Dendritic cell treated with granulocyte-macrophage colony-stimulating factor and Interleukin-4, amounts not matched to agents 40 ng/mL and 50 ng/mL, for 4 days (primary cell): ENCODE results near the gene FBXO30.

Source experiments
- H3K27ac Mint-ChIP-seq: one replicate; pipeline ENCODE4 v1.8.0; 2022; ENCODE audit warnings: mild to moderate bottlenecking, mixed read lengths
- H3K27me3 Mint-ChIP-seq: one replicate; pipeline ENCODE4 v1.8.0; 2022; ENCODE audit warnings: mild to moderate bottlenecking, mixed read lengths
- H3K36me3 Mint-ChIP-seq: one replicate; pipeline ENCODE4 v1.8.0; 2022; ENCODE audit warnings: low read depth, mixed read lengths
- H3K4me1 Mint-ChIP-seq: one replicate; pipeline ENCODE4 v1.8.0; 2022; ENCODE audit warnings: low read depth, mixed read lengths
- H3K4me3 Mint-ChIP-seq: one replicate; pipeline ENCODE4 v1.8.0; 2022; ENCODE audit warnings: mild to moderate bottlenecking, moderate library complexity, mixed read lengths
- H3K9me3 Mint-ChIP-seq: one replicate; pipeline ENCODE4 v1.8.0; 2022; ENCODE audit warnings: mixed read lengths
- intact Hi-C: fragments of 100-400 bp; cut with micrococcal nuclease; formaldehyde crosslinking; loops from one replicate; pipeline ENCODE4 v1.15.0; 2022

FBXO30 gene, protein sequence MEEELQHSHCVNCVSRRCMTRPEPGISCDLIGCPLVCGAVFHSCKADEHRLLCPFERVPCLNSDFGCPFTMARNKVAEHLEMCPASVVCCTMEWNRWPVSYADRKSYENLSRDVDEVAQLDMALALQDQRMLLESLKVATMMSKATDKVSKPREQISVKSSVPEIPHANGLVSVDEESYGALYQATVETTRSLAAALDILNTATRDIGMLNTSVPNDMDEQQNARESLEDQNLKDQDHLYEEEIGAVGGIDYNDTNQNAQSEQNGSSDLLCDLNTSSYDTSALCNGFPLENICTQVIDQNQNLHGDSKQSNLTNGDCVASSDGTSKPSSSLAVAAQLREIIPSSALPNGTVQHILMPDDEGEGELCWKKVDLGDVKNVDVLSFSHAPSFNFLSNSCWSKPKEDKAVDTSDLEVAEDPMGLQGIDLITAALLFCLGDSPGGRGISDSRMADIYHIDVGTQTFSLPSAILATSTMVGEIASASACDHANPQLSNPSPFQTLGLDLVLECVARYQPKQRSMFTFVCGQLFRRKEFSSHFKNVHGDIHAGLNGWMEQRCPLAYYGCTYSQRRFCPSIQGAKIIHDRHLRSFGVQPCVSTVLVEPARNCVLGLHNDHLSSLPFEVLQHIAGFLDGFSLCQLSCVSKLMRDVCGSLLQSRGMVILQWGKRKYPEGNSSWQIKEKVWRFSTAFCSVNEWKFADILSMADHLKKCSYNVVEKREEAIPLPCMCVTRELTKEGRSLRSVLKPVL

DNA sequence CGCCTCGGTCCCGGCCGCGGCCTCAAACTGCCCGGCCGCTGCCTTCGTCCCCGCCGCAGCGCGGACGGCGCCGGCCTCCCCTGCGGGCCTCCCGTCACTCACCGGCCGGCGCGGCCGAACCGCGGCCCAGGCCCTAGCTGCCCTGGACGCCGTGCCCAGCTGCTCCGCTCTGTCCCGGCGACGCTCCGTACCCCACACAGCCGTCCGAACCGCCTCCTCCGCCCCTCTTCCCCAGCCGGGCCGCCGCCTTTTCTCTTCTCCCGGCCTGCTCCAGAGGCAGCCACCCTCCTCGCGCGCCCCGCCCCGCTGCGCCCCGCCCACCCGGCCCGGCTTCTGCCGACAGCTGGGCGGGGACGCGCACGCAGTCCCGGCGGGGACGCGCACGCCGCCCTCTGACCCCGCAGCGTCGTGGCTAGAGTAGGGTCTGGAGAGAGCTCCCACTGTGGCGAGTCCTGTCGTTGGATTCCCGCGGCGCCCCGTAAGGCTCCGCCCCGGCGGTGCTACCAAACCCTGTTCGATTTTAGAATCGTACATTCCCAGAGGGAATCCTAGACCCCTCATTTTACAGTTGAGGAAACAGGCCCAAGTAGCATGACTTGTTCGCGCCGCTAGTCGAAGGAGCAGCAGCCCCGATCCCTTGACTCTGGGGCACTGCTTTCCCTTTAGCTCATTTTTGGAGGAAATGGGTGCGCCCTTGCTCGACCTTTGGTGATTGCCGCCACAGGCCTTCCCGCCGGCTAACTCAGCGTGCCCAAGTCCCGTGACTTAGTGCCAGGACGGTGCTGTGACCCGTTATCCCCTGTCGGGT, at the start of gene FBXO30:
TSS of gene FBXO30 (minus strand) at position 295 of the 808 bp plus-strand sequence. CDS start 8,390 bp downstream, outside the sequence.
- intact Hi-C loops, result loop anchor here (1.0 to 5.0 kb wide), 4 partner anchors 53 to 733 kb away; partner anchors contain the start of genes EPM2A and SHPRH
- Mint-ChIP-seq H3K27ac (peak within 1 kb of the TSS; percentile 97), H3K27me3 (no peaks in the 10 kb centered on the region), H3K9me3 (no peaks in the 10 kb centered on the region), H3K36me3 (peaks cover 12% of the 10 kb centered on the region), H3K4me3 (peak within 1 kb of the TSS; percentile 88), H3K4me1 (peaks cover 36% of the 10 kb centered on the region)

DNA sequence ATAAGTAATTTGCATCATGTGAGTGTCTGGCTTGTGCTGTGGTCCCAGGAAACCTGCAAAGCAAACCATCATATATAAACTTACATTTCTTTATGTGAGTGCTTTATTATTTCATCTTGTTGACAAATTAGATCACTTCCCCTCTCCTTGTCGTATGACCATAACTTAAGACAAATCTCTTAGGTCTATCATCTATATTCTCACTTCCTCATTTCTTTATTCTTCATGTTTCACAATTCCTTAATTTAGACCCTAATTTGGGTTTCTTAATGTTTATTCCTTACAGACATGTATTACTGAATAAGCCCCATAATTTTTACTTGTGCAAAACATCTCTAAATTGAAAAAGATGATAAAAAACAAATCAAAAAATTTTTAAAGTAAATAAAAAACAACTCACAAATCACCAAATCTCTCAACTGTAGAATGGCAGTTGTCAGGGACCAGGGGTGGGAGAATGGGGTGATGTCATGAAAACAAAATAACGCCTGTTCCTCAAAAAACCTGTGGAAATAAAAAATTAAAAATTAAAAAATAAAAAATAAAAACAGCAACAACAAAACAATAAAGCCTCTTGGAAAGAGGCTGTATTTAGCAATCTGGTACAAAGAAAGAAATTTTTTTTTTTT, 49.5 kb upstream of the FBXO30 start:
- no peaks in the 10 kb centered on the region for H3K9me3 Mint-ChIP-seq
- H3K36me3 Mint-ChIP-seq, result no peaks in the 10 kb centered on the region
- H3K27me3 Mint-ChIP-seq, result no peaks in the 10 kb centered on the region
- H3K27ac Mint-ChIP-seq, result peak overlapping the region; percentile 31
- intact Hi-C loops, result no loop called here
- H3K4me3 Mint-ChIP-seq, result no peak overlapping the region
- peaks cover 40% of the 10 kb centered on the region for H3K4me1 Mint-ChIP-seq

DNA sequence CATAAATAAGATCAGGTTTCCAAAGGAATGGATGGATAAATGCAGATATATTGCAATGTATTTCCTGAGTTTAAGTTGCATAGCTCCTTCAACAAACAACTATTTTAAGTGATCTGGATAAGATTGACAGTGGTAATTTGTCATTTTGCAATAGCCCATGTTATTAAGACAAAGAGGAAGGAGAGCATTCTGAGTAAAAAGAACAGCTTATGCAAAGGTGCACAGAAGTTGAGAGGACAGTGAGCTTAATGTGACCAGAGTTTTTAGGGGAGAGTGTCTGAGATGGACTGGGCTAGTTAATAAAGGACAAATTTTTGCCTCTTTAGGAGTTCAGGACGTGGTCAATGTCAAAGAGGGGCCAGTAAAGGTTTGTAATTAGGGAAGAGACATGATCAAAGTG, 48.8 kb upstream of the FBXO30 start:
- Mint-ChIP-seq H3K9me3 (no peaks in the 10 kb centered on the region), H3K36me3 (no peaks in the 10 kb centered on the region), H3K27me3 (no peaks in the 10 kb centered on the region), H3K4me1 (peaks cover 40% of the 10 kb centered on the region), H3K27ac (peak overlapping the region; percentile 31), H3K4me3 (no peak overlapping the region)
- intact Hi-C loops, result no loop called here

DNA sequence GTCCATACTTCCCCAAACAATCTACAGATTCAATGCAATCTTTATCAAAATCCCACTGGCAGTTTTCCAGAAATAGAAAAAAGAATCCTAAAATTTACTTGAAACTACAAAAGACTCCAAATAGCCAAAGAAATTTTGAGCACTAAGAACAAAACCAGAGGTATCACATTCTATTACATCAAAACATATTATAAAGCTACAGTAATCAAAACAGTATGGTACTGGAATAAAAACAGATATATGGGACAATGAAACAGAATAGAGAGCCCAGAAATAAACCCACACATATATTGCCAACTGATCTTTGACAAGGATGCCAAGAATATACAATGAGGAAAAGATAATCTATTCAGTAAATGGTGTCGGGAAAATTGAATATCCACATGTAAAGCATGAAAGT, 46.0 kb upstream of the FBXO30 start:
- Mint-ChIP-seq H3K9me3 (no peaks in the 10 kb centered on the region), H3K4me1 (peaks cover 23% of the 10 kb centered on the region), H3K27ac (no peak overlapping the region), H3K4me3 (no peak overlapping the region), H3K27me3 (no peaks in the 10 kb centered on the region), H3K36me3 (no peaks in the 10 kb centered on the region)
- intact Hi-C loops, result no loop called here

DNA sequence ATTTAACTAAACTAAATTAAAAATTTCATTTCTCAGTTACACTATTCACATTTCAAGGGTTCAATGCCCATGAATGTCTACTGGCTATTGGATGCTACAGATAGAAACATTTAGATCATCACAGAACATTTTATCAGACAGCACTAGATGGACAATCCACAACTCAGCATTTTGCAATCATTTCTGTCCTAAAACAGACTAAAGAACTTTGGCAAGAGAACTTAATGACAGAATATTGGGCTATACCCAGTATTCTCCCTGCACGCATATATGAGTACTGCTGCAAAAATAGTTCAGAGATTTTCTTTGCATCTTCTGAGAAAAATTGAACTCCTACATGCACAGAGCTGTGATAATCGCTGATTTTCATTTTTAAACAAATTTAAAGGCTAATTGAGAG, 36.1 kb upstream of the FBXO30 start:
- H3K27ac Mint-ChIP-seq, result peak overlapping the region; percentile 11
- H3K4me3 Mint-ChIP-seq, result no peak overlapping the region
- no peaks in the 10 kb centered on the region for H3K9me3 Mint-ChIP-seq
- no peaks in the 10 kb centered on the region for H3K27me3 Mint-ChIP-seq
- peaks cover 25% of the 10 kb centered on the region for H3K4me1 Mint-ChIP-seq
- no peaks in the 10 kb centered on the region for H3K36me3 Mint-ChIP-seq
- intact Hi-C loops, result no loop called here

DNA sequence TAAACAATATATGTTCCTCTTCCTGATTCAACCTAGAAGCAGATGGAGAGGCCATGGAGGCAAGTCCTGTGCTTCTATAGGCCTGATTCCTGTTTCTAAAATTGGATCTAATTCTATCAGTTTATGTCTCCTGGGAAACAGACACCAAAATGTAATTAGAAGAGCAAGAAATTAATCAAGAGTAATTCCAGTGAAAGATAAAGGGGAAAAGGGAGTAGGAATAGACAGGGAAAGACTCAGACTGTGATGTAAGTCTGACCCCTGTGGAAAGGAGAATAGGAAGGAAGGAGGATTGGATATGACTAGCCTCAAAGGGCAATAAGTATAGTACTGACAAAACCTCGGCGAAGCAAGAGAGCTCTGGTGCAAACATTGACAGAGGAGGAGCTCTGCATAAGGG, 33.9 kb upstream of the FBXO30 start:
- intact Hi-C loops, result no loop called here
- Mint-ChIP-seq H3K36me3 (no peaks in the 10 kb centered on the region), H3K4me3 (no peak overlapping the region), H3K9me3 (no peaks in the 10 kb centered on the region), H3K27me3 (no peaks in the 10 kb centered on the region), H3K4me1 (peaks cover 25% of the 10 kb centered on the region), H3K27ac (no peak overlapping the region)

DNA sequence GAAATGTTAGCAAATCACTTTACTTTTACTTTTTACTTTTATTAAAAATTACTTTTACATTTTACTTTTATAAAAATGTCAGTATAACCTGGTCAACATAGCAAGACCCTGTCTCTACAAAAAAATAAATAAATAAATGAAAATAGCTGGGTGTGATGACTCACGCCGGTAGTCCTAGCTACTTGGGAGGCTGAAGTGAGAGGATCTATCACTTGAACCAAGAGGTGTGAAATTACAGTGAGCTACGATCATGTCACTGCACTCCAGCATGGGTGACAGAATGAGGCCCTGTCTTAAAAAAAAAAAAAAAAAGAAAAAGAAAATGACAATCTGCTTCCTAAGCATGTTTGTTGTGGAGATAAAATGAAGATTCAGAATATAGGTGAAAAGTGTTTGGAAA, 31.0 kb upstream of the FBXO30 start:
- Mint-ChIP-seq H3K36me3 (no peaks in the 10 kb centered on the region), H3K9me3 (no peaks in the 10 kb centered on the region), H3K4me1 (peaks cover 32% of the 10 kb centered on the region), H3K4me3 (no peak overlapping the region), H3K27ac (no peak overlapping the region), H3K27me3 (no peaks in the 10 kb centered on the region)
- intact Hi-C loops, result no loop called here

DNA sequence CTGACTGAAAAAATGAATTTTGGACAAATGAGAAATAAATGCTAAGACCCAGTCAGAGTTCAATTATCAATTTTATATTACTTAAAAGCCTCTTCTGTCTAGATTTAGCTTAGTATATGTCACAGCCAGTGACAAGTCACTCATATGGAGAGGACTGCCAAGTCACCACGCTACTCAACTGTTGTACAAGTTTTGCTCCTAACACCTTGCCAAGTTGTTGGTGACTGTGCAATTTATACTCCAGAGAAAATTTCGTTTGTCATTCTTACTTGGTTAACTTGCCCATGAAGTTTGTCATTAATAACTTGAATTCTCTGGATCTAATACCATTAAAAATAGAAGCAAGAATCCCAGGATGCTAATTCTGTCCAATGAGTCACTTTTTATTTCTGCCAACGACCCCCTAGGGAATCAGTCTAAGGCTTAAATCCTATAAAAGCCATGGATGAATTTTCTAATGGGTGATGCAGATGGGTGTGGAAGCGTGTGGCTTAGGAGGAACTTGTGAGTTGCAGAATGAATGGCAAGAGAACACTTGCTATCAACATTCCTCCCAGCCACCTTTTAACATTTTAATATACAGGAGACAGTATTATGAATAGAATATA, 30.4 kb upstream of the FBXO30 start:
- intact Hi-C loops, result no loop called here
- Mint-ChIP-seq H3K27me3 (no peaks in the 10 kb centered on the region), H3K9me3 (no peaks in the 10 kb centered on the region), H3K27ac (no peak overlapping the region), H3K36me3 (no peaks in the 10 kb centered on the region), H3K4me1 (peaks cover 27% of the 10 kb centered on the region), H3K4me3 (no peak overlapping the region)

DNA sequence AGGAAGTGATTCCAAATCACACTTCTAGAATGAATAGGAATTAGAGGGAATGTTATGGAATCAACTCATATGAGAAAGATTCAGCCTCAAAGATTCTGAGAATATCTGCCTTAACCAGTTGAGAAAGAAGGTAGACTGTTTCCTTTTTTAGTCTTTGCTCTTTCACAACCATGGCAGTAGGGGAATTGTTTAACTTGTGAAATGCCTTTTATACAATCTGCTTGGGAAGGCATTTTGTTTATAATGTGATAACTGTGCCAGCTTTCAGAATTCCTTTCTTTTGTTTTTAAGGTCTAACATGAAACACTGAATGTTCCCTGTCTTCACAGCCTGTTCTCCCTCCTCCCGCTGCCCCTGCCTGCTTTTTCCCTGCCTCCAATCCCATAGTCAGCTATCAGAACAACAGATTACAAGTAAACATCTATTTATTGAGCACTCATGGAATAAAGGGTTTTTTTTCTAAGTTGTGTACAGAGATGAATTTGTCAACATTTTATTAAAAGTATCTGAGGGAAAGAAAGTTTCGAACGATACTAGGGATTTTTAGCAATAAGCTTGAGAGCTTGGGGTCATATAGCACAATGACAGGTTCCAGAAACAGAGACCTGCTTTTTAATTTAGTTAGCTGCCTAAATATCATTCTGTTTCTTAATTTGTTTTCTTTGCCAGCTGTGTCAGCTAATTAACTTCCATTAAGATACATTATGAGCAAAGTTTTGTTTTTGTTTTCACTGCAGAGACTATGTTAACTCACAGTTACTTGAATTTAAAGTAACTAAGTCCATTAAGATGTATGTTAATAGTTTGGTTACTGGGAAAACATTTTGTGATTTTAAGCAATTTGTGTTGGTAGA, 28.3 kb upstream of the FBXO30 start:
- no peaks in the 10 kb centered on the region for H3K36me3 Mint-ChIP-seq
- peaks cover 14% of the 10 kb centered on the region for H3K4me1 Mint-ChIP-seq
- H3K4me3 Mint-ChIP-seq, result no peak overlapping the region
- intact Hi-C loops, result no loop called here
- H3K27me3 Mint-ChIP-seq, result no peaks in the 10 kb centered on the region
- H3K27ac Mint-ChIP-seq, result no peak overlapping the region
- H3K9me3 Mint-ChIP-seq, result no peaks in the 10 kb centered on the region

DNA sequence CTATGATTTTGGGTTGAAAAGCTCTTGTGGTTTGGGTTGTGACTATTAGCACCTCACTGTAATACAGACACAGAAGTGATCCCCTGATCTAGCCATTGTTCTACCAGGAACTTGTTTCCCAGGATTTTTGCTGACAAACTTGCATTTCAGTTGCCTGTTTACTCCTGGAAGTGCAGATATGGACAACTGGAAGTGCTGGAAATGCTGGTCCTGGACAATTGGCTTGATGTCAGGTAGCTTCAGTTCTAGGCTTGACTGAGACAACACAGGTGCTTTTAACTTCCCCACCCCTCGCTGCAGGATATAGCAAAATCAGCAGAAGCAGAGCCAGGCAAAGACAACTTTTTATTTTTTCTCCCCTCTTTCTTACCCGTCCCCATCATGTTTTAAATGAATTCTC, 27.1 kb upstream of the FBXO30 start:
- peaks cover 14% of the 10 kb centered on the region for H3K4me1 Mint-ChIP-seq
- no peaks in the 10 kb centered on the region for H3K9me3 Mint-ChIP-seq
- no peak overlapping the region for H3K4me3 Mint-ChIP-seq
- no peak overlapping the region for H3K27ac Mint-ChIP-seq
- intact Hi-C loops, result no loop called here
- no peaks in the 10 kb centered on the region for H3K27me3 Mint-ChIP-seq
- H3K36me3 Mint-ChIP-seq, result no peaks in the 10 kb centered on the region

DNA sequence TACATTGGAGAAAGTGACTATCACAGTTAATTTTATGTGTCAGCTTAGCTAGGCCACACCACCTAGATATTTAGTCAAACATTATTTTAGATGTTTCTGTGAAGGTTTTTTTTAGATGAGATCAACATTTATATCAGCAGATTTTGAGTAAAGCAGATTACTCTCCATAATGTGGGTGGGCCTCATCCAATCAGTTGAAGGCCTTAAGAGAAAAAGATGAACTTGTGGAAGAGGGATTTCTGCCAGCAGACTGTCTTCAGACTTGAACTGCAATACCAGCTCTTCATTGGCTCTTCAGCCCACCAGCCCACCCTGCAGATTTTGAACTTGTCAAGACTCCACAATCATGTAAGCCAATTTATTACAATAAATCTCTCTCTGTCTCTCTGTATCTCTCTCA, 25.1 kb upstream of the FBXO30 start:
- H3K27me3 Mint-ChIP-seq, result no peaks in the 10 kb centered on the region
- no peak overlapping the region for H3K4me3 Mint-ChIP-seq
- no peak overlapping the region for H3K27ac Mint-ChIP-seq
- intact Hi-C loops, result no loop called here
- H3K36me3 Mint-ChIP-seq, result no peaks in the 10 kb centered on the region
- no peaks in the 10 kb centered on the region for H3K9me3 Mint-ChIP-seq
- peaks cover 20% of the 10 kb centered on the region for H3K4me1 Mint-ChIP-seq

DNA sequence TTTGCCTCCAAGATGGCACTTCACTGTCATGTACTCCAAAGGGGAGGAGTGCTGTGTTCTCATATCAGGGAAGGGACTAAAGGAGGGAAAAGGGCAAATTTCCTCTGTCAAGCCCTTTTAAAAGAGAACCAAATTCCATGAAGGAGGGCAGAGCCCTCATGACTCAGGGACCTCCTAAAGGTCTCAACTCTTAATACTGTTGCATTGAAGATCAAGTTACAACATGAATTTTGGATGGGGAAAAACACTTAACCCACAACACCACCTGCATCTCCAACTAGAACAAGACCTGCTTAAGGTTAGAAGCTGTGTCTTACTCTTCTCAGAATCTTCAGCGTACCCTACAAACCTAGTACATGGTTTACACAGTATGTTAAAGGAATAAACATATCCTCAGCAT, 23.7 kb upstream of the FBXO30 start:
- Mint-ChIP-seq H3K27ac (no peak overlapping the region), H3K9me3 (no peaks in the 10 kb centered on the region), H3K27me3 (no peaks in the 10 kb centered on the region), H3K36me3 (no peaks in the 10 kb centered on the region), H3K4me3 (no peak overlapping the region), H3K4me1 (peaks cover 20% of the 10 kb centered on the region)
- intact Hi-C loops, result no loop called here

DNA sequence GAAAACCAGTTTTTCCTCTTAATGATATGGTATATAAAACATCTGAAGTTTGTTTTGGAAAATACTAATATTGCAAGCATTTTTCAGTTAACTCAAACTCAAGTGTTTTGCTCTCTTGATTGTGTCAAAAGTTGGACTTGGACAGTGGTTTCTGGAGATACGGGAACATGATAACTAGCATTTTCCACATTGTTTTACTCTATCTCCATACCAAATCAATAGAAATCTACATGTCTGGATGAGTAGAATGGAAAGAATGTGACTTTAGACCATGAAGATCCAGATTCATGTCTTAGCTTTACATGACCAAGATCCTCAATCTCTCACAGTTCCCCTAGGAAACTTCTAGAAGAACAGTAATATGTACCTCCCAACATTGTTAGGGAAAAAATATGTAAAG, 22.2 kb upstream of the FBXO30 start:
- intact Hi-C loops, result no loop called here
- H3K4me3 Mint-ChIP-seq, result no peak overlapping the region
- H3K4me1 Mint-ChIP-seq, result peaks cover 7% of the 10 kb centered on the region
- no peak overlapping the region for H3K27ac Mint-ChIP-seq
- H3K9me3 Mint-ChIP-seq, result no peaks in the 10 kb centered on the region
- H3K27me3 Mint-ChIP-seq, result no peaks in the 10 kb centered on the region
- no peaks in the 10 kb centered on the region for H3K36me3 Mint-ChIP-seq
